Skeletal muscle cell (primary cell): ENCODE data around the gene PARD3.
"Not testable (repeated sequence)": the region's sequence is repeated elsewhere in the genome, so short reads cannot be mapped to it uniquely, and the experiment has no call there.

Source experiments
- DNase-seq: peaks from one replicate; pipeline ENCODE4 v3.0.0-alpha.2; 2010; ENCODE audit warnings: low read depth
- H3K4me3 ChIP-seq: 2 replicates; pipeline ENCODE4 v1.5.1; 2011; ENCODE audit warnings: low read depth, mild to moderate bottlenecking, control low read depth, low read length, moderate library complexity

PARD3 gene

DNA sequence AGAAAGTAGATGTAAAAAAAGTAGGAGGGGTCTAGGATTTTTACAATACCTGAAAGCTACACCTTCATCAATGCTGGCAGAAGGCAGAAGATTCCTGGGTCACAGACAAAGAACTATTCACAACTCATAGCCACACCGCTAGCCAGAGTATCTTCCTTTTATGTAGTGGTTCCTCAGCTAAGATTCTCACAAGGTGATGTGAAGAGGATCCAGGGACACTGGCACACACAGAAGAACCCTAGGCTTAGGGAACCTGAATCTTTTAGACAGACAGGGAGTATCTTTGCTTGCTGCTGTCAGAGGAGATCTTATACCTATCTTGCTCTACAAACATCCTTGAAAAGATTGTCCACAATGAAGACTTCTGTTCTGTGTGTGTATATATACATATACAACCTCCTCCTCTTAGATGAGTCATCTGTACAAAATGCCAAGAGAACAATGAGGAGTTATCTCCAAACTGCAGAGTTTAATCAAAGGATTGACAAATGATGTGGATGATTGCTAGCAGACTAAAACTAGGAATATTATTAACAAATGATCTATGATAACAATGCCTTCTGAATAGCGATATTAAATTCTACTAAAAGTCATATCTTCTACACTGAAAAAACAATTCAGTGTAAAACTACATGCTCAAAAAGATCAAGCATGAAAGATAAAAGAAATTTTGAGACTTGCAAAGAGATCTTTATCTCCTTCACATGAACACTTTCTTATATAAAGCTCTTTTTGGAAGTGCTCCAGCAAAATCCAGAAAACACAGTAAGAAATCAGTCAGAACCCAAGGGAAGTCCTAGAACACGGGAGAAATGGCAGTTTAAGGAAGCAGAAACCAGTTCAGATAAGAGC is 409.3 kb downstream of the PARD3 start:
- DNase-seq = peak; percentile 14
- H3K4me3 ChIP-seq = no peak overlapping the region

DNA sequence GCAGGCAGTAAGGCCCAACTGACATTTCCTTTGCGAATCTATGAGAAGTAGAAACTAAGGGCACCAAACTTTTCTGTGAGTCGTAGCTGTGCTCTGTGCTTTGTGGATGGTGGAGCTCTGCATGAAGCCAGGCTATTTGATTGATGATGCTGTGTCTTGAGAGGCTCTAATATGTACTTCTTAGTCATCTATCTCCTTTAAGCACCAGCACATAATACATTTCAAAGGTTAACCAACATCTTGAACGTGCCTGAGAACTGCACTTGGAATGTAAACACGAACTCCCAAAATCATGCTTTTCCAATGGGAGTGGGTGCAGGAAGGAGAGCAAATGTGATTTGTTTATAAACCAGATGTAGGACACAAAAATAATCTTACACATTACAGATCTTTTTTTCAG is 411.6 kb downstream of the PARD3 start:
- DNase-seq = peak; percentile 54
- H3K4me3 ChIP-seq = no peak overlapping the region

- H3K4me3 ChIP-seq = no peak overlapping the region
Observed at GRCh38 chr10:34400075-34400474, 415.0 kb downstream of the PARD3 start.

DNA sequence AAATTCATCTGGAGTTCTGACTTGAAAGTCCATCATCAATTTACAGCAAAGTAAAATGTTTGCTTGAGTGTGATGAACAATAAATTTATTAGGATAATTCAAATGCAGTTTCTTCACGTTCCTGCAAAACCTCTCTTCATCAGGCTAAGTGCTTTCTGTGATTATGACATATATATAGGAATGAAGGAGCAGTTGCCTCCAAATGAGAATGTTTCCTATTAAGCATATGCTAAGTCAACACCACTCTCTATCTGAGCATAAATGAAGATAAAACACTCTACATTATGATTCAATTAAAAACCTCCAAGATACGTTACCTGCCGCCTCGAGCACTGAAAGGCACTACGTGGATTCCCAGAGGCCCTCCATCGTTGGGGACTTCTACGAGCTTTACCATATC is 416.1 kb downstream of the PARD3 start:
- no peak overlapping the region for H3K4me3 ChIP-seq
- no peak for DNase-seq

More at GRCh38 chr10:34400075-34400474, 415.0 kb downstream of the PARD3 start:
- no peak for DNase-seq

GRCh38 chr10:34397324-34397723 is 417.8 kb downstream of the PARD3 start:
- H3K4me3 ChIP-seq = no peak overlapping the region

DNA sequence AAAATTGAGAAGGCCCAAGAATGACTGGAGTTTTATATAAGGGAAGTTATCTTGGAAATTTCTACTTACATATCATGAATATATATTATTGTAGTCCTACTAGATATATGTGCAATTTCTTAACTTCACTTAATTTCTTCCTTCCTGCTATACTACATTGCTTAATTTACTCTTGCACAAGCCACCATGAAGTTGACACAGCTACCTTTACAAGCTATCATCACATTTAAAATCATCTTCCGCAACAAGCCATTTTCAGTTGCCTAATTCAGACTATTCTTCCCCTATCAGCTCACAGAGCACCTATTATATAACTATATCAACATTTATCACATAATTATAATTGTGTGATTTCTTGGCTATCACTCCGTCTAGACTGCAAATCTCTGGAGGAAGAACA is 418.4 kb downstream of the PARD3 start:
- no peak overlapping the region for H3K4me3 ChIP-seq
- no peak for DNase-seq

More at GRCh38 chr10:34397324-34397723, 417.8 kb downstream of the PARD3 start:
- DNase-seq = no peak

GRCh38 chr10:34392641-34393170 is 422.4 kb downstream of the PARD3 start:
- no peak for DNase-seq

GRCh38 chr10:34391168-34391567 is 423.9 kb downstream of the PARD3 start:
- H3K4me3 ChIP-seq, DNase-seq: not testable (repeated sequence)

More at GRCh38 chr10:34392641-34393170, 422.4 kb downstream of the PARD3 start:
- no peak overlapping the region for H3K4me3 ChIP-seq

GRCh38 chr10:34389801-34390200 is 425.3 kb downstream of the PARD3 start:
- no peak for DNase-seq
- H3K4me3 ChIP-seq = no peak overlapping the region

GRCh38 chr10:34386921-34387320 is 428.2 kb downstream of the PARD3 start:
- no peak for DNase-seq
- H3K4me3 ChIP-seq = no peak overlapping the region

GRCh38 chr10:34384372-34384771 is 430.7 kb downstream of the PARD3 start:
- no peak for DNase-seq
- H3K4me3 ChIP-seq = no peak overlapping the region

DNA sequence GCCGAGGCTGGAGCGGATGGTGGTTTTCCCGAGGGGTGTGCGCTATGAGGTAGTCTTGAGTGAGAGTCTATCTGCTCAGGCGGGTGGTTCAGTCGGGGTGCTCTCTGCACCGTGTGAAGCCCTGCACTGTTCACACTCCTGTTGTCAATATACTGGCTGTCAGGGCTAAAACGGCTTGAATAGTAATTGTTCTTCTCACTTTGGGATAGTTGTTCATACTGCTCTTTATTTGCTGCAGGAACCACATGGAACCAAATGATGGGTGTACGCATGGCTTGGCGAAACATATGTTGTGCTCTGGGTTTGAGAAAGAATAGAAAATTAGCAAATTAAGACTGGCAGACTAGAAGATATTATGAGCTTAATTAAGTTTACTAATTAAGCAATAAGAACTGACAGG is 432.5 kb downstream of the PARD3 start:
- DNase-seq = no peak
- no peak overlapping the region for H3K4me3 ChIP-seq

- DNase-seq = no peak
- no peak overlapping the region for H3K4me3 ChIP-seq
Observed at GRCh38 chr10:34380856-34381255, 434.2 kb downstream of the PARD3 start.

- no peak overlapping the region for H3K4me3 ChIP-seq
- no peak for DNase-seq
Observed at GRCh38 chr10:34378297-34378696, 436.8 kb downstream of the PARD3 start.

DNA sequence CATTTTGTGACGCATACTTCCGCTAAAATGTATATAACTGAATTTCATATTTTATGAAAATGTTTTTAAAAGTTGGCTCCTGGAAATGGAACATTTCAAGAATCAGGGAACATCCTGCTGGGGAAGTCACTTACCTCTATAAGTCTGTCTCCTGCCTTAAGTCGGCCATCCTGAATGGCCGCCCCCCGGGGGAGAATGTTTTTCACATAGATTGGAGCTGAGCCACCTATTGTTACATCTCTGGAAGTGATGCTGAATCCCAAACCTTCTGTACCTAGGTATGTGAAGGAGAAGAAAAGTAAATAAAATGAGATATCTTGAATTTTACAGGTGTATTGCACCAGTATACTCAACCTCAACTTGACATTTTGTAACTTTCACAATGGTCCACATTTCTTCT is 437.3 kb downstream of the PARD3 start:
- DNase-seq = no peak
- H3K4me3 ChIP-seq = no peak overlapping the region

- no peak for DNase-seq
Observed at GRCh38 chr10:34374356-34375045, 440.6 kb downstream of the PARD3 start.

GRCh38 chr10:34373211-34373610 is 441.9 kb downstream of the PARD3 start:
- no peak overlapping the region for H3K4me3 ChIP-seq
- no peak for DNase-seq

More at GRCh38 chr10:34374356-34375045, 440.6 kb downstream of the PARD3 start:
- no peak overlapping the region for H3K4me3 ChIP-seq

- no peak for DNase-seq
Observed at GRCh38 chr10:34372509-34372908, 442.6 kb downstream of the PARD3 start.

GRCh38 chr10:34370126-34370525 is 445.0 kb downstream of the PARD3 start:
- no peak overlapping the region for H3K4me3 ChIP-seq
- DNase-seq = no peak

More at GRCh38 chr10:34372509-34372908, 442.6 kb downstream of the PARD3 start:
- H3K4me3 ChIP-seq = no peak overlapping the region

DNA sequence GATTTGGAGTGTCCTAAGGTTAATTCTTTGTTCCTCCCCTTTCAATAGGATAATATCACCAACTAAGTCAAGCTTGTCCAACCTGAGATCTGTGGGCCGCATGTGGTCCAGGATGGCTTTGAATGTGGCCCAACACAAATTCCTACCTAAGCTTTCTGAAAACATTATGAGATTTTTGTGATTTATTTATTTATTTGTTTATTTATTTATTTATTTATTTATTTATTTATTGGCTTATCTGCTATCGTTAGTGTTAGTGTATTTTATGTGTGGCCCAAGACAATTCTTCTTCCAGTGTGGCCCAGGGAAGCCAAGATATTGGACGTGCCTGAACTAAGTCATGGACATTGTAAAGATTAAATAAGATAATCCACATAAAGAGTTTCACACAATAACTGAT is 446.0 kb downstream of the PARD3 start:
- H3K4me3 ChIP-seq = no peak overlapping the region
- no peak for DNase-seq
